Measurements from ENCODE around the gene MBNL2. TPM values are rescaled to one million over a fixed set of nuclear protein-coding genes. Genes with fewer than 3 reads are reported as not detected.

The MBNL2 gene
- total and polyA plus RNA-seq, 2 donors: 33.3 to 139 TPM

GRCh38 chr13:97220151-97220900, 1.8 kb upstream of the MBNL2 start:
- Histone ChIP-seq H3K4me3 (ENCODE audit: low read depth, low read length) (no peak overlapping the region), H3K36me3 (ENCODE audit: insufficient read depth) (no peaks in the 10 kb centered on the region), H3K4me1 (ENCODE audit: insufficient read depth) (peaks cover 1% of the 10 kb centered on the region), H3K27ac (ENCODE audit: low read depth) (no peak overlapping the region)
- no peak for DNase-seq (ENCODE audit: extremely low spot score)
- 69% methylated on average over 3 of the region's 3 CpGs for WGBS

GRCh38 chr13:97221046-97221445, 1.1 kb upstream of the MBNL2 start:
- WGBS: 77% methylated on average over 2 of the region's 2 CpGs
- no peak for DNase-seq (ENCODE audit: extremely low spot score)
- no peak overlapping the region for H3K27ac ChIP-seq (ENCODE audit: low read depth)
- H3K4me3 ChIP-seq (ENCODE audit: low read depth, low read length): no peak overlapping the region
- H3K36me3 ChIP-seq (ENCODE audit: insufficient read depth): no peaks in the 10 kb centered on the region
- H3K4me1 ChIP-seq (ENCODE audit: insufficient read depth): peaks cover 3% of the 10 kb centered on the region

- peaks cover 3% of the 10 kb centered on the region for H3K4me1 ChIP-seq (ENCODE audit: insufficient read depth)
- no peak overlapping the region for H3K4me3 ChIP-seq (ENCODE audit: low read depth, low read length)
- no peak overlapping the region for H3K27ac ChIP-seq (ENCODE audit: low read depth)
- DNase-seq (ENCODE audit: extremely low spot score): no peak
- 11% methylated on average over 6 of the region's 6 CpGs for WGBS
- no peaks in the 10 kb centered on the region for H3K36me3 ChIP-seq (ENCODE audit: insufficient read depth)
Observed at GRCh38 chr13:97221466-97221865, 667 bp upstream of the MBNL2 start.

- H3K4me1 ChIP-seq (ENCODE audit: insufficient read depth): peaks cover 3% of the 10 kb centered on the region
- no peaks in the 10 kb centered on the region for H3K36me3 ChIP-seq (ENCODE audit: insufficient read depth)
- H3K4me3 ChIP-seq (ENCODE audit: low read depth, low read length): peak overlapping the region; percentile 92
- no peak for DNase-seq (ENCODE audit: extremely low spot score)
- under 1% methylated on average over 6 of the region's 6 CpGs for WGBS
- peak overlapping the region; percentile 28 for H3K27ac ChIP-seq (ENCODE audit: low read depth)
Observed at GRCh38 chr13:97223037-97223710, 1.0 kb downstream of the MBNL2 start.

- peak overlapping the region; percentile 86 for H3K27ac ChIP-seq (ENCODE audit: low read depth)
- no peaks in the 10 kb centered on the region for H3K36me3 ChIP-seq (ENCODE audit: insufficient read depth)
- DNase-seq (ENCODE audit: extremely low spot score): peak; percentile 82
- peaks cover 3% of the 10 kb centered on the region for H3K4me1 ChIP-seq (ENCODE audit: insufficient read depth)
- WGBS: 3% methylated on average over 11 of the region's 11 CpGs
- peak overlapping the region; percentile 92 for H3K4me3 ChIP-seq (ENCODE audit: low read depth, low read length)
Observed at GRCh38 chr13:97223711-97224541, 1.8 kb downstream of the MBNL2 start.

- Histone ChIP-seq H3K4me1 (ENCODE audit: insufficient read depth) (peaks cover 3% of the 10 kb centered on the region), H3K36me3 (ENCODE audit: insufficient read depth) (no peaks in the 10 kb centered on the region), H3K27ac (ENCODE audit: low read depth) (peak overlapping the region; percentile 74), H3K4me3 (ENCODE audit: low read depth, low read length) (peak overlapping the region; percentile 92)
- peak; percentile 67 for DNase-seq (ENCODE audit: extremely low spot score)
- 6% methylated on average over 5 of the region's 5 CpGs for WGBS
Observed at GRCh38 chr13:97224544-97225300, 2.6 kb downstream of the MBNL2 start.

- Histone ChIP-seq H3K27ac (ENCODE audit: low read depth) (peak overlapping the region; percentile 53), H3K36me3 (ENCODE audit: insufficient read depth) (no peaks in the 10 kb centered on the region), H3K4me1 (ENCODE audit: insufficient read depth) (peaks cover 3% of the 10 kb centered on the region), H3K4me3 (ENCODE audit: low read depth, low read length) (no peak overlapping the region)
- no peak for DNase-seq (ENCODE audit: extremely low spot score)
- WGBS: 45% methylated on average over 4 of the region's 4 CpGs
Observed at GRCh38 chr13:97225533-97225932, 3.4 kb downstream of the MBNL2 start.

- Histone ChIP-seq H3K27ac (ENCODE audit: low read depth) (no peak overlapping the region), H3K4me3 (ENCODE audit: low read depth, low read length) (no peak overlapping the region), H3K4me1 (ENCODE audit: insufficient read depth) (peaks cover 3% of the 10 kb centered on the region), H3K36me3 (ENCODE audit: insufficient read depth) (no peaks in the 10 kb centered on the region)
- WGBS: 26% methylated on average over 8 of the region's 8 CpGs
- no peak for DNase-seq (ENCODE audit: extremely low spot score)
Observed at GRCh38 chr13:97226013-97226412, 3.9 kb downstream of the MBNL2 start.

- 32% methylated on average over 6 of the region's 6 CpGs for WGBS
- H3K4me1 ChIP-seq (ENCODE audit: insufficient read depth): peaks cover 3% of the 10 kb centered on the region
- H3K4me3 ChIP-seq (ENCODE audit: low read depth, low read length): no peak overlapping the region
- no peak for DNase-seq (ENCODE audit: extremely low spot score)
- H3K36me3 ChIP-seq (ENCODE audit: insufficient read depth): no peaks in the 10 kb centered on the region
- H3K27ac ChIP-seq (ENCODE audit: low read depth): no peak overlapping the region
Observed at GRCh38 chr13:97226788-97227627, 4.9 kb downstream of the MBNL2 start.

GRCh38 chr13:97228850-97229521, 6.9 kb downstream of the MBNL2 start:
- no peak for DNase-seq (ENCODE audit: extremely low spot score)
- Histone ChIP-seq H3K4me3 (ENCODE audit: low read depth, low read length) (no peak overlapping the region), H3K36me3 (ENCODE audit: insufficient read depth) (no peaks in the 10 kb centered on the region), H3K4me1 (ENCODE audit: insufficient read depth) (peaks cover 3% of the 10 kb centered on the region), H3K27ac (ENCODE audit: low read depth) (no peak overlapping the region)
- WGBS: 58% methylated on average over 3 of the region's 3 CpGs

GRCh38 chr13:97229699-97230098, 7.6 kb downstream of the MBNL2 start:
- 94% methylated on average over 3 of the region's 3 CpGs for WGBS

More at GRCh38 chr13:97229699-97230098, 7.6 kb downstream of the MBNL2 start:
- Histone ChIP-seq H3K27ac (ENCODE audit: low read depth) (no peak overlapping the region), H3K4me1 (ENCODE audit: insufficient read depth) (peaks cover 3% of the 10 kb centered on the region), H3K36me3 (ENCODE audit: insufficient read depth) (no peaks in the 10 kb centered on the region), H3K4me3 (ENCODE audit: low read depth, low read length) (no peak overlapping the region)
- DNase-seq (ENCODE audit: extremely low spot score): no peak

All from urinary bladder (tissue), 4 donors.